Neural progenitor cell (in vitro differentiated cells): ENCODE measurements around the gene CNTN5. TPM values are rescaled to one million over a fixed set of nuclear protein-coding genes. Genes with fewer than 3 reads are reported as not detected.

Experiments
- DNase-seq: peaks from one replicate; pipeline ENCODE4 v3.0.0-alpha.2; 2016; ENCODE audit warnings: low spot score
- H2AFZ ChIP-seq: fragments of 200-600 bp; sonication (generic); replicated peaks from 2 replicates; pipeline ENCODE4 v1.6.1; 2016; ENCODE audit warnings: antibody characterized with exemption
- H3F3A ChIP-seq: fragments of 200-600 bp; sonication (generic); 2 replicates; pipeline ENCODE4 v1.6.1; 2016; ENCODE audit warnings: antibody characterized with exemption, low read depth
- H3K27ac ChIP-seq: fragments of 200-600 bp; sonication (generic); 2 replicates; pipeline ENCODE4 v1.5.1; 2016; ENCODE audit warnings: mild to moderate bottlenecking
- H3K27me3 ChIP-seq: fragments of 200-600 bp; sonication (generic); 2 replicates; pipeline ENCODE4 v1.6.1; 2016; ENCODE audit warnings: mild to moderate bottlenecking, moderate library complexity
- H3K36me3 ChIP-seq: fragments of 200-600 bp; sonication (generic); 2 replicates; pipeline ENCODE4 v1.5.1; 2016
- H3K4me1 ChIP-seq: fragments of 200-600 bp; sonication (generic); 2 replicates; pipeline ENCODE4 v1.6.1; 2016; ENCODE audit warnings: mixed run types
- H3K4me2 ChIP-seq: fragments of 200-600 bp; sonication (generic); 2 replicates; pipeline ENCODE4 v1.6.1; 2016
- H3K4me3 ChIP-seq: fragments of 200-600 bp; sonication (generic); 2 replicates; pipeline ENCODE4 v1.5.1; 2016
- H3K79me2 ChIP-seq: fragments of 200-600 bp; sonication (generic); 2 replicates; pipeline ENCODE4 v1.6.1; 2016; ENCODE audit warnings: low read depth
- H3K9ac ChIP-seq: fragments of 200-600 bp; sonication (generic); 2 replicates; pipeline ENCODE4 v1.6.1; 2016
- H3K9me3 ChIP-seq: fragments of 200-600 bp; sonication (generic); 2 replicates; pipeline ENCODE4 v1.5.1; 2016; ENCODE audit warnings: low read depth
- H4K20me1 ChIP-seq: fragments of 200-600 bp; sonication (generic); 2 replicates; pipeline ENCODE4 v1.6.1; 2016; ENCODE audit warnings: low read depth
- H3K27ac Mint-ChIP-seq: 3 replicates; pipeline ENCODE4 v1.8.0; 2021; ENCODE audit warnings: mixed read lengths
- H3K27me3 Mint-ChIP-seq: 2 replicates; pipeline ENCODE4 v1.8.0; 2022; ENCODE audit warnings: low read depth, mild to moderate bottlenecking, inconsistent platforms, moderate library complexity, mixed read lengths; ENCODE audit not compliant: insufficient read depth
- H3K36me3 Mint-ChIP-seq: 3 replicates; pipeline ENCODE4 v1.8.0; 2021; ENCODE audit warnings: mixed read lengths
- H3K4me1 Mint-ChIP-seq: 3 replicates; pipeline ENCODE4 v1.8.0; 2021; ENCODE audit warnings: mixed read lengths
- H3K4me3 Mint-ChIP-seq: 3 replicates; pipeline ENCODE4 v1.8.0; 2021; ENCODE audit warnings: mild to moderate bottlenecking, moderate library complexity, mixed read lengths
- H3K9me3 Mint-ChIP-seq: 3 replicates; pipeline ENCODE4 v1.8.0; 2020; ENCODE audit warnings: mixed read lengths
- CTCF ChIP-seq: fragments of 200-600 bp; sonication (generic); IDR thresholded peaks from 2 replicates; pipeline ENCODE4 v1.5.1; 2017; ENCODE audit warnings: antibody characterized with exemption, mild to moderate bottlenecking
- EZH2 ChIP-seq: fragments of 200-600 bp; sonication (generic); IDR thresholded peaks from 2 replicates; pipeline ENCODE4 v1.6.1; 2017; ENCODE audit warnings: antibody characterized with exemption, mild to moderate bottlenecking, moderate library complexity
- EZH2phosphoT487 ChIP-seq: fragments of 200-600 bp; sonication (generic); IDR thresholded peaks from 2 replicates; pipeline ENCODE4 v1.6.1; 2017; ENCODE audit warnings: antibody characterized with exemption
- total RNA-seq: library from RNA; depleted of rRNA; stranded (reverse); fragments of >200 nt; gene quantifications from 2 replicates; pipeline ENCODE4 v1.2.3, GENCODE V29; 2015; ENCODE audit warnings: low replicate concordance

The CNTN5 gene
- total RNA-seq, 1 donor from 2014 or later = 0.19 TPM

GRCh38 chr11:100182927-100183326 is 1162.2 kb downstream of the CNTN5 start:
- H3K9me3 ChIP-seq = no peaks in the 10 kb centered on the region
- no peaks in the 10 kb centered on the region for H3K4me1 ChIP-seq
- no peaks in the 10 kb centered on the region for H3K36me3 ChIP-seq
- Mint-ChIP-seq H3K27me3 (peaks cover under 1% of the 10 kb centered on the region), H3K27ac (no peak overlapping the region), H3K9me3 (no peaks in the 10 kb centered on the region), H3K4me3 (no peak overlapping the region), H3K36me3 (no peaks in the 10 kb centered on the region), H3K4me1 (no peaks in the 10 kb centered on the region)
- H3K4me2 ChIP-seq = no peak overlapping the region
- no peaks in the 10 kb centered on the region for H4K20me1 ChIP-seq
- H3F3A ChIP-seq = no peaks in the 10 kb centered on the region
- TF ChIP-seq EZH2phosphoT487 (no peak), EZH2 (no peak), CTCF (no peak)
- no peaks in the 10 kb centered on the region for H3K79me2 ChIP-seq
- no peak overlapping the region for H3K27ac ChIP-seq
- H2AFZ ChIP-seq = no peak overlapping the region
- H3K27me3 ChIP-seq = no peaks in the 10 kb centered on the region
- DNase-seq = no peak
- no peak overlapping the region for H3K9ac ChIP-seq
- H3K4me3 ChIP-seq = no peak overlapping the region

GRCh38 chr11:100185588-100185987 is 1164.8 kb downstream of the CNTN5 start:
- no peak for TF ChIP-seq EZH2phosphoT487
- no peak for TF ChIP-seq CTCF
- TF ChIP-seq EZH2 = no peak
- H3K4me1 Mint-ChIP-seq = no peaks in the 10 kb centered on the region

GRCh38 chr11:100188137-100188783 is 1167.5 kb downstream of the CNTN5 start:
- Mint-ChIP-seq H3K4me1 (no peaks in the 10 kb centered on the region), H3K4me3 (no peak overlapping the region), H3K9me3 (no peaks in the 10 kb centered on the region), H3K27ac (no peak overlapping the region), H3K27me3 (peaks cover 4% of the 10 kb centered on the region), H3K36me3 (no peaks in the 10 kb centered on the region)
- Histone ChIP-seq H3K4me2 (no peak overlapping the region), H3K27me3 (no peaks in the 10 kb centered on the region), H3F3A (no peaks in the 10 kb centered on the region), H3K79me2 (no peaks in the 10 kb centered on the region), H3K4me3 (no peak overlapping the region), H3K9ac (no peak overlapping the region), H4K20me1 (no peaks in the 10 kb centered on the region), H3K36me3 (no peaks in the 10 kb centered on the region), H3K4me1 (no peaks in the 10 kb centered on the region), H3K27ac (no peak overlapping the region), H2AFZ (no peak overlapping the region), H3K9me3 (no peaks in the 10 kb centered on the region)
- DNase-seq = no peak
- no peak for TF ChIP-seq CTCF
- no peak for TF ChIP-seq EZH2
- TF ChIP-seq EZH2phosphoT487 = no peak

More at GRCh38 chr11:100185588-100185987, 1164.8 kb downstream of the CNTN5 start:
- DNase-seq = no peak
- no peak overlapping the region for H3K4me2 ChIP-seq
- Mint-ChIP-seq H3K27ac (no peak overlapping the region), H3K4me3 (no peak overlapping the region), H3K9me3 (no peaks in the 10 kb centered on the region), H3K36me3 (no peaks in the 10 kb centered on the region), H3K27me3 (peaks cover 4% of the 10 kb centered on the region)
- no peak overlapping the region for H2AFZ ChIP-seq
- H3K4me1 ChIP-seq = no peaks in the 10 kb centered on the region
- H3K27ac ChIP-seq = no peak overlapping the region
- H3K79me2 ChIP-seq = no peaks in the 10 kb centered on the region
- no peaks in the 10 kb centered on the region for H3K36me3 ChIP-seq
- no peaks in the 10 kb centered on the region for H3K9me3 ChIP-seq
- H3K27me3 ChIP-seq = no peaks in the 10 kb centered on the region
- no peak overlapping the region for H3K4me3 ChIP-seq
- H3F3A ChIP-seq = no peaks in the 10 kb centered on the region
- H4K20me1 ChIP-seq = no peaks in the 10 kb centered on the region
- H3K9ac ChIP-seq = no peak overlapping the region
